SK-N-SH (cell line): ENCODE measurements around the gene UBE2D3. TPM values are rescaled to one million over a fixed set of nuclear protein-coding genes. Genes with fewer than 3 reads are reported as not detected.

Source experiments
- CTCF ChIA-PET: fragments of 300-600, 350-600 bp; formaldehyde crosslinking; extraction: SDS; loops from one replicate; lab custom pipeline; 2021; lab: Yijun Ruan, JAX
- POLR2A ChIA-PET: fragments of 350-600 bp; sonication (Branson Sonifier 250); formaldehyde crosslinking; extraction: SDS; loops from one replicate; lab custom pipeline; 2020; ENCODE audit warnings: antibody characterized with exemption, inconsistent platforms; lab: Yijun Ruan, JAX
- DNase-seq: peaks from one replicate; pipeline ENCODE4 v3.0.0; 2012
- H2AFZ ChIP-seq: fragments of 200-600 bp; sonication (generic); 2 replicates; pipeline ENCODE4 v1.8.1; 2016; ENCODE audit warnings: antibody characterized with exemption, mild to moderate bottlenecking, low read depth
- H3F3A ChIP-seq: fragments of 200-600 bp; sonication (generic); replicated peaks from 2 replicates; pipeline ENCODE3; 2016; ENCODE audit warnings: antibody characterized with exemption, mild to moderate bottlenecking; ENCODE audit not compliant: insufficient read depth
- H3K27ac ChIP-seq, 2 experiments: fragments of 200-500 bp in 1 of 2; fragments of 200-600 bp in 1 of 2; sonication (Bioruptor generic) in 1 of 2; sonication (generic), shearing (Covaris generic) in 1 of 2; 2 replicates each; pipeline versions ENCODE4 v1.5.1 to v1.6.1; 2014 to 2016; ENCODE audit warnings: low read depth in 2 of 2, inconsistent platforms in 1 of 2, low read length in 1 of 2, mild to moderate bottlenecking in 1 of 2, mixed read lengths in 1 of 2
- H3K27me3 ChIP-seq: fragments of 200-600 bp; sonication (generic), shearing (Covaris generic); 2 replicates; pipeline ENCODE4 v1.6.1; 2016; ENCODE audit warnings: mixed run types; ENCODE audit not compliant: insufficient read depth
- H3K36me3 ChIP-seq, 2 experiments: fragments of 200-500 bp in 1 of 2; fragments of 200-600 bp in 1 of 2; sonication (Bioruptor generic) in 1 of 2; sonication (generic) in 1 of 2; replicated peaks in 1 of 2; 2 replicates each; pipeline versions ENCODE3 to v1.5.1; 2014 to 2016; ENCODE audit warnings: low read length in 1 of 2, mild to moderate bottlenecking in 1 of 2; ENCODE audit not compliant: insufficient read depth in 2 of 2, control insufficient read depth in 1 of 2
- H3K4me1 ChIP-seq, 2 experiments: fragments of 200-500 bp in 1 of 2; fragments of 200-600 bp in 1 of 2; sonication (Bioruptor generic) in 1 of 2; sonication (generic), shearing (Covaris generic) in 1 of 2; 2 replicates each; pipeline versions ENCODE4 v1.5.1 to v1.6.1; 2014 to 2016; ENCODE audit warnings: low read depth in 1 of 2, low read length in 1 of 2, mixed run types in 1 of 2; ENCODE audit not compliant: insufficient read depth in 2 of 2, control insufficient read depth in 1 of 2
- H3K4me2 ChIP-seq: fragments of 200-600 bp; sonication (generic), shearing (Covaris generic); 2 replicates; pipeline ENCODE4 v1.6.1; 2017; ENCODE audit warnings: mixed run types
- H3K4me3 ChIP-seq, 2 experiments: fragments of 200-500 bp in 1 of 2; fragments of 200-600 bp in 1 of 2; sonication (Bioruptor generic) in 1 of 2; sonication (generic), shearing (Covaris generic) in 1 of 2; 2 replicates each; pipeline versions ENCODE4 v1.5.1 to v1.8.1; 2014 to 2016; ENCODE audit warnings: low read depth in 2 of 2, inconsistent platforms in 1 of 2, low read length in 1 of 2, mild to moderate bottlenecking in 1 of 2, mixed read lengths in 1 of 2, moderate library complexity in 1 of 2
- H3K79me2 ChIP-seq: fragments of 200-600 bp; sonication (generic); 2 replicates; pipeline ENCODE4 v1.8.1; 2017; ENCODE audit warnings: mild to moderate bottlenecking; ENCODE audit not compliant: insufficient read depth
- H3K9ac ChIP-seq: fragments of 200-600 bp; sonication (generic); 2 replicates; pipeline ENCODE4 v1.6.1; 2017; ENCODE audit warnings: mixed run types
- H3K9me2 ChIP-seq: fragments of 200-600 bp; sonication (generic); 2 replicates; pipeline ENCODE4 v1.6.1; 2017; ENCODE audit warnings: mixed run types
- H3K9me3 ChIP-seq: fragments of 200-600 bp; sonication (generic); 2 replicates; pipeline ENCODE4 v1.6.1; 2017; ENCODE audit warnings: mixed run types, mild to moderate bottlenecking, moderate library complexity
- H4K20me1 ChIP-seq: fragments of 200-600 bp; sonication (generic); 2 replicates; pipeline ENCODE4 v1.6.1; 2017; ENCODE audit warnings: mild to moderate bottlenecking, mixed run types; ENCODE audit not compliant: insufficient read depth
- ELF1 ChIP-seq: IDR thresholded peaks from 2 replicates; pipeline ENCODE4 v1.4.0; 2012
- EP300 ChIP-seq, 2 experiments: IDR thresholded peaks; 2 replicates each; pipeline versions ENCODE4 v1.4.0 to v1.6.1; 2012; ENCODE audit warnings: borderline replicate concordance in 1 of 2, low read depth in 1 of 2, low read length in 1 of 2
- FOXJ3 ChIP-seq: sonication (generic); formaldehyde crosslinking; IDR thresholded peaks from 2 replicates; pipeline ENCODE4 v1.5.1; 2020; ENCODE audit warnings: mild to moderate bottlenecking, missing genetic modification reagents
- FOXM1 ChIP-seq: IDR thresholded peaks from 2 replicates; pipeline ENCODE4 v1.4.0; 2012; ENCODE audit warnings: low read depth, mild to moderate bottlenecking
- GABPA ChIP-seq: IDR thresholded peaks from 2 replicates; pipeline ENCODE4 v1.4.0; 2012; ENCODE audit warnings: low read depth, mild to moderate bottlenecking
- GATA2 ChIP-seq: sonication (generic); formaldehyde crosslinking; IDR thresholded peaks from 2 replicates; pipeline ENCODE4 v1.5.0; 2020; ENCODE audit warnings: mild to moderate bottlenecking, missing genetic modification reagents
- IRF3 ChIP-seq: fragments of 150-350 bp; IDR thresholded peaks from 2 replicates; pipeline ENCODE4 v1.6.1; 2016; ENCODE audit warnings: mild to moderate bottlenecking, low read depth, low read length
- JUND ChIP-seq: IDR thresholded peaks from 2 replicates; pipeline ENCODE4 v1.4.0; 2012
- MEF2A ChIP-seq: IDR thresholded peaks from 2 replicates; pipeline ENCODE4 v1.4.0; 2012; ENCODE audit warnings: low read depth, borderline replicate concordance
- MXI1 ChIP-seq: IDR thresholded peaks from 2 replicates; pipeline ENCODE4 v1.6.1; 2012; ENCODE audit warnings: mild to moderate bottlenecking, low read depth, low read length, improper control_type of control experiment
- NRF1 ChIP-seq: IDR thresholded peaks from 2 replicates; pipeline ENCODE4 v1.6.1; 2012; ENCODE audit warnings: low read depth, mild to moderate bottlenecking, low read length
- RAD21 ChIP-seq: IDR thresholded peaks from 2 replicates; pipeline ENCODE4 v1.6.1; 2012; ENCODE audit warnings: mild to moderate bottlenecking, low read length
- RCOR1 ChIP-seq: fragments of 150-350 bp; IDR thresholded peaks from 2 replicates; pipeline ENCODE4 v1.6.1; 2017; ENCODE audit warnings: antibody characterized with exemption, low read length
- SMC3 ChIP-seq: IDR thresholded peaks from 2 replicates; pipeline ENCODE4 v1.6.1; 2012; ENCODE audit warnings: low read depth, low read length, improper control_type of control experiment
- TAF1 ChIP-seq: IDR thresholded peaks from 2 replicates; pipeline ENCODE4 v1.6.1; 2012; ENCODE audit warnings: low read depth, mild to moderate bottlenecking, low read length, moderate library complexity, borderline replicate concordance
- YY1 ChIP-seq: IDR thresholded peaks from 2 replicates; pipeline ENCODE4 v1.4.0; 2012; ENCODE audit warnings: low read depth, mild to moderate bottlenecking
- WGBS: methylation state at CpG from one replicate; pipeline ENCODE4 v1.1.6; 2017; ENCODE audit warnings: low lambda C conversion rate; 5-methylcytosine and 5-hydroxymethylcytosine counted together
- polyA plus RNA-seq, 3 experiments: library from polyadenylated mRNA; depleted of rRNA; stranded (reverse); fragments of >200 nt; gene quantifications; 2 replicates each; pipeline ENCODE4 v1.2.3, GENCODE V29; 2012
- TF ChIP-seq, protein P1 (sequence below): IDR thresholded peaks from 2 replicates; pipeline ENCODE4 v1.4.0; 2012; ENCODE audit warnings: low read depth
- TF ChIP-seq, protein P2 (sequence below): fragments of 150-350 bp; IDR thresholded peaks from 2 replicates; pipeline ENCODE4 v1.6.1; 2017; ENCODE audit warnings: antibody characterized with exemption, low read length, low read depth, borderline replicate concordance
- TF ChIP-seq, protein P3 (sequence below): IDR thresholded peaks from 2 replicates; pipeline ENCODE4 v1.4.0; 2012; ENCODE audit warnings: low read depth, borderline replicate concordance
- TF ChIP-seq, protein P4 (sequence below): IDR thresholded peaks from 2 replicates; pipeline ENCODE4 v1.4.0; 2012; ENCODE audit warnings: low read depth, borderline replicate concordance

Gene UBE2D3
- polyA plus RNA-seq, 1 of the 3 experiments (the other 2 are of a cell fraction), result 216 TPM

GRCh38 chr4:102869569-102870197, 42.3 kb upstream of the UBE2D3 start:
- Histone ChIP-seq H3K27me3 (no peaks in the 10 kb centered on the region), H4K20me1 (no peaks in the 10 kb centered on the region), H3F3A (peaks cover 6% of the 10 kb centered on the region), H3K79me2 (peaks cover 82% of the 10 kb centered on the region), H3K4me1 (peaks cover 9 to 10% of the 10 kb centered on the region in 2 experiments; a peak in 3 of 4 replicates), H3K36me3 (peaks cover 2 to 14% of the 10 kb centered on the region in 2 experiments), H3K4me3 (peak overlapping the region; percentile 68 to 70), H3K27ac (peak overlapping the region; percentile 89 to 98), H3K9me2 (no peaks in the 10 kb centered on the region), H3K4me2 (peak overlapping the region; percentile 84), H2AFZ (peak overlapping the region; percentile 75), H3K9ac (peak overlapping the region; percentile 73), H3K9me3 (no peaks in the 10 kb centered on the region)
- 3% methylated on average over 19 of the region's 19 CpGs for WGBS
- no peak for DNase-seq
- CTCF ChIA-PET, result interaction anchor here (0.6 to 1.2 kb wide), 4 partner anchors 42 to 214 kb away, joined by 3 to 5 read pairs (median 4); partner anchors contain the start of gene UBE2D3
- TF ChIP-seq MEF2A (no peak), GABPA (no peak), FOXM1 (no peak)
- POLR2A ChIA-PET, result interaction anchor here (0.5 to 2.9 kb wide), 8 partner anchors 10 to 222 kb away, joined by 3 to 85 read pairs (median 4); partner anchors contain the start of genes MANBA and UBE2D3

DNA sequence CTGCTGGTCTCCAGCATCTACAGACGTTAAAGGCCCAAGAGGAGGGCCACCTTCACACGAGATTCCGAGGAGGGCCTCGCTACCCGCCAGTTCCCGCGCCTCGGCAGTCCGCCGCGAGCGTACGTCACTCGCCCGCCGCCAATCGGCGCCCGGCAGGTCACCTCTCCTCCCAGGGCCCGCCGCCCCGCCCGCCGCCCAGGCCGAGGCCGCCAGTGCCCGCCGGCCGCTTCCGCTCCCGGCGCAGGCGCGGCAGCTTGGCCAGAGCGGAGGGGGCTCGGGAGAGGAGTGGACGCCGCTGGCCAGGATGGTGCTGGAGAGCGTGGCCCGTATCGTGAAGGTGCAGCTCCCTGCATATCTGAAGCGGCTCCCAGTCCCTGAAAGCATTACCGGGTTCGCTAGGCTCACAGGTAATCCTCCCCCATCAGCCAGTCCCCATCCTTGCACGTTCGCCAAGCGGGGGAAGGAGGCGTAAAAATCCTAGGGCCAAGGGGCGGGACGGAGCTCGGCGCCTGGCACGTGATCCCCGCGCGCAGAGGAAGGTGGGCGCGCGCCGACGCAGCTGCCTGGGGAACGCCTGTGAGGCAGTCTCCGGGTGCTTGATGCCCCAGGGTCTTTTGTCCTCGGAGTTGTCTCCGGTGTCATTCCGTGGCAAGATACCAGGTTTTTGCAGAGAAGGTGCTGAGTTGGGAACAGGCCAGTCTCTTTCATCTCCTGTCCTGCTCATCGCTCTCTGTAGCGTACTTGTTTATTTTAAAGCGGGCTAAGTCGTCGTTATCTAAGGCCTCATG, 41.6 kb upstream of the UBE2D3 start, which contains the start of gene CISD2:
TSS of gene CISD2 (plus strand) at position 212 of the 788 bp plus-strand sequence. CDS start at position 305, 93 bp downstream.
- ChIA-PET POLR2A (interaction anchor here (0.6 to 2.9 kb wide), 9 partner anchors 11 to 325 kb away, joined by 3 to 85 read pairs (median 3); partner anchors contain the start of genes MANBA and UBE2D3), CTCF (interaction anchor here (0.6 to 1.2 kb wide), 4 partner anchors 41 to 213 kb away, joined by 3 to 5 read pairs (median 4); partner anchors contain the start of gene UBE2D3)
- Histone ChIP-seq H3K4me2 (peak within 1 kb of the TSS; percentile 84), H3K27ac (peak within 1 kb of the TSS; percentile 89 to 98), H3K36me3 (peaks cover 0 to 12% of the 10 kb centered on the region in 2 experiments), H3K4me1 (peaks cover 9 to 10% of the 10 kb centered on the region in 2 experiments; a peak in 3 of 4 replicates), H3K9me3 (no peaks in the 10 kb centered on the region), H3K9ac (peak within 1 kb of the TSS; percentile 73), H2AFZ (peak within 1 kb of the TSS; percentile 92), H3K27me3 (no peaks in the 10 kb centered on the region), H3K79me2 (peaks cover 80% of the 10 kb centered on the region), H3K9me2 (no peaks in the 10 kb centered on the region), H4K20me1 (no peaks in the 10 kb centered on the region), H3F3A (peaks cover 6% of the 10 kb centered on the region), H3K4me3 (peak within 1 kb of the TSS; percentile 68 to 70)
- DNase-seq, result peak; percentile 94
- 0% methylated on average over 29 of the region's 71 CpGs for WGBS
- TF ChIP-seq, protein P1, sequence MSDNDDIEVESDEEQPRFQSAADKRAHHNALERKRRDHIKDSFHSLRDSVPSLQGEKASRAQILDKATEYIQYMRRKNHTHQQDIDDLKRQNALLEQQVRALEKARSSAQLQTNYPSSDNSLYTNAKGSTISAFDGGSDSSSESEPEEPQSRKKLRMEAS, result peak; percentile 87
- TF ChIP-seq, protein P2, sequence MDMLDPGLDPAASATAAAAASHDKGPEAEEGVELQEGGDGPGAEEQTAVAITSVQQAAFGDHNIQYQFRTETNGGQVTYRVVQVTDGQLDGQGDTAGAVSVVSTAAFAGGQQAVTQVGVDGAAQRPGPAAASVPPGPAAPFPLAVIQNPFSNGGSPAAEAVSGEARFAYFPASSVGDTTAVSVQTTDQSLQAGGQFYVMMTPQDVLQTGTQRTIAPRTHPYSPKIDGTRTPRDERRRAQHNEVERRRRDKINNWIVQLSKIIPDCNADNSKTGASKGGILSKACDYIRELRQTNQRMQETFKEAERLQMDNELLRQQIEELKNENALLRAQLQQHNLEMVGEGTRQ, result peak; percentile 68
- TF ChIP-seq MXI1, result peak; percentile 72
- no peak for TF ChIP-seq JUND
- peak; percentile 40; the same call in 1 of the 2 replicates for TF ChIP-seq GATA2 (CRISPR knock-in tag)
- TF ChIP-seq YY1, result no peak
- TF ChIP-seq, protein P3, sequence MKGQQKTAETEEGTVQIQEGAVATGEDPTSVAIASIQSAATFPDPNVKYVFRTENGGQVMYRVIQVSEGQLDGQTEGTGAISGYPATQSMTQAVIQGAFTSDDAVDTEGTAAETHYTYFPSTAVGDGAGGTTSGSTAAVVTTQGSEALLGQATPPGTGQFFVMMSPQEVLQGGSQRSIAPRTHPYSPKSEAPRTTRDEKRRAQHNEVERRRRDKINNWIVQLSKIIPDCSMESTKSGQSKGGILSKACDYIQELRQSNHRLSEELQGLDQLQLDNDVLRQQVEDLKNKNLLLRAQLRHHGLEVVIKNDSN, result peak; percentile 95
- no peak for TF ChIP-seq RCOR1
- TF ChIP-seq NRF1, result peak; percentile 68
- TF ChIP-seq TAF1, result peak; percentile 68; the same call in 1 of the 2 replicates
- TF ChIP-seq FOXJ3 (CRISPR knock-in tag), result no peak
- no peak for TF ChIP-seq RAD21
- no peak for TF ChIP-seq EP300 (IDR thresholded peaks at IDR 0.05; ENCODE audit: borderline replicate concordance in 1 of 2, low read depth in 1 of 2, low read length in 1 of 2)
- no peak for TF ChIP-seq IRF3
- no peak for TF ChIP-seq SMC3
- TF ChIP-seq, protein P4, sequence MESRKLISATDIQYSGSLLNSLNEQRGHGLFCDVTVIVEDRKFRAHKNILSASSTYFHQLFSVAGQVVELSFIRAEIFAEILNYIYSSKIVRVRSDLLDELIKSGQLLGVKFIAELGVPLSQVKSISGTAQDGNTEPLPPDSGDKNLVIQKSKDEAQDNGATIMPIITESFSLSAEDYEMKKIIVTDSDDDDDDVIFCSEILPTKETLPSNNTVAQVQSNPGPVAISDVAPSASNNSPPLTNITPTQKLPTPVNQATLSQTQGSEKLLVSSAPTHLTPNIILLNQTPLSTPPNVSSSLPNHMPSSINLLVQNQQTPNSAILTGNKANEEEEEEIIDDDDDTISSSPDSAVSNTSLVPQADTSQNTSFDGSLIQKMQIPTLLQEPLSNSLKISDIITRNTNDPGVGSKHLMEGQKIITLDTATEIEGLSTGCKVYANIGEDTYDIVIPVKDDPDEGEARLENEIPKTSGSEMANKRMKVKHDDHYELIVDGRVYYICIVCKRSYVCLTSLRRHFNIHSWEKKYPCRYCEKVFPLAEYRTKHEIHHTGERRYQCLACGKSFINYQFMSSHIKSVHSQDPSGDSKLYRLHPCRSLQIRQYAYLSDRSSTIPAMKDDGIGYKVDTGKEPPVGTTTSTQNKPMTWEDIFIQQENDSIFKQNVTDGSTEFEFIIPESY, result peak; percentile 55; the same call in 1 of the 2 replicates
- no peak for TF ChIP-seq ELF1
